Astrocyte of the spinal cord (primary cell): ENCODE measurements around the gene FBRSL1.

ENCODE experiments used
- DNase-seq: peaks from one replicate; pipeline ENCODE4 v3.0.0; 2011; ENCODE audit warnings: low read depth, low spot score
- H3K4me3 ChIP-seq: 2 replicates; pipeline ENCODE4 v1.5.1; 2011; ENCODE audit warnings: low read depth, mild to moderate bottlenecking, low read length, moderate library complexity
- CTCF ChIP-seq: IDR thresholded peaks from 2 replicates; pipeline ENCODE4 v1.5.1; 2012; ENCODE audit warnings: low read depth, mild to moderate bottlenecking, low read length, inconsistent platforms
- in situ Hi-C: cut with HindIII; loops from 2 replicates; pipeline ENCODE4 v1.10.0; 2017; ENCODE audit warnings: low sequenced_read_pairs

Gene FBRSL1

GRCh38 chr12:132450418-132451171, 39.4 kb upstream of the FBRSL1 start:
- TF ChIP-seq CTCF, result no peak
- DNase-seq, result no peak
- H3K4me3 ChIP-seq, result no peak overlapping the region
- in situ Hi-C loops, result no loop called here

GRCh38 chr12:132451172-132451835, 38.6 kb upstream of the FBRSL1 start:
- H3K4me3 ChIP-seq, result no peak overlapping the region
- in situ Hi-C loops, result no loop called here
- no peak for DNase-seq
- TF ChIP-seq CTCF, result no peak

- DNase-seq, result no peak
- TF ChIP-seq CTCF, result no peak
- in situ Hi-C loops, result no loop called here
- no peak overlapping the region for H3K4me3 ChIP-seq
Measured at GRCh38 chr12:132451836-132452195, 38.1 kb upstream of the FBRSL1 start.

GRCh38 chr12:132452596-132453350, 37.2 kb upstream of the FBRSL1 start:
- no peak for DNase-seq
- in situ Hi-C loops, result no loop called here
- no peak for TF ChIP-seq CTCF
- H3K4me3 ChIP-seq, result no peak overlapping the region

GRCh38 chr12:132453361-132454192, 36.4 kb upstream of the FBRSL1 start:
- no peak overlapping the region for H3K4me3 ChIP-seq
- TF ChIP-seq CTCF, result no peak
- in situ Hi-C loops, result no loop called here
- no peak for DNase-seq

- in situ Hi-C loops, result no loop called here
- H3K4me3 ChIP-seq, result no peak overlapping the region
- DNase-seq, result no peak
- no peak for TF ChIP-seq CTCF
Measured at GRCh38 chr12:132454193-132454932, 35.6 kb upstream of the FBRSL1 start.
